Osteoblast (primary cell): ENCODE measurements around the gene MUC2. TPM values are rescaled to one million over a fixed set of nuclear protein-coding genes. Genes with fewer than 3 reads are reported as not detected.
A peak's percentile ranks its signal among the peaks of the same experiment; 100 is the strongest.

ENCODE experiments used
- DNase-seq: peaks from one replicate; pipeline ENCODE4 v3.0.0; 2011; ENCODE audit warnings: low spot score, mixed read lengths; ENCODE audit not compliant: insufficient read length; ENCODE audit errors: missing footprints
- H2AFZ ChIP-seq: 2 replicates; pipeline ENCODE4 v1.6.0; 2011; ENCODE audit warnings: mild to moderate bottlenecking, low read length
- H3K27ac ChIP-seq: 2 replicates; pipeline ENCODE4 v1.5.1; 2011; ENCODE audit warnings: mild to moderate bottlenecking, low read depth, low read length, moderate library complexity
- H3K27me3 ChIP-seq: 2 replicates; pipeline ENCODE4 v1.6.0; 2012; ENCODE audit warnings: mild to moderate bottlenecking, control low read depth, inconsistent platforms, low read length, moderate library complexity; ENCODE audit not compliant: insufficient read depth
- H3K36me3 ChIP-seq: 2 replicates; pipeline ENCODE4 v1.5.1; 2011; ENCODE audit warnings: mild to moderate bottlenecking, low read length, control low read depth, moderate library complexity; ENCODE audit not compliant: insufficient read depth
- H3K4me1 ChIP-seq: 2 replicates; pipeline ENCODE4 v1.5.1; 2011; ENCODE audit warnings: mild to moderate bottlenecking, low read length, control low read depth, moderate library complexity; ENCODE audit not compliant: insufficient read depth
- H3K4me2 ChIP-seq: 2 replicates; pipeline ENCODE4 v1.6.0; 2011; ENCODE audit warnings: mild to moderate bottlenecking, low read length; ENCODE audit not compliant: insufficient read depth
- H3K4me3 ChIP-seq: fragments of 200-600 bp; sonication (generic); 3 replicates; pipeline ENCODE4 v1.5.1; 2012; ENCODE audit warnings: mild to moderate bottlenecking, low read length, inconsistent platforms; ENCODE audit not compliant: insufficient read depth
- H3K79me2 ChIP-seq: 2 replicates; pipeline ENCODE4 v1.6.0; 2012; ENCODE audit warnings: mild to moderate bottlenecking, low read length, control low read depth, inconsistent platforms; ENCODE audit not compliant: insufficient read depth
- H3K9me3 ChIP-seq: 2 replicates; pipeline ENCODE4 v1.5.1; 2011; ENCODE audit warnings: low read depth, low read length, control low read depth
- H4K20me1 ChIP-seq: 2 replicates; pipeline ENCODE4 v1.6.0; 2012; ENCODE audit warnings: mild to moderate bottlenecking, low read length, control low read depth; ENCODE audit not compliant: insufficient read depth
- CTCF ChIP-seq: IDR thresholded peaks from 2 replicates; pipeline ENCODE4 v1.5.1; 2011; ENCODE audit warnings: mild to moderate bottlenecking, low read depth, low read length, moderate library complexity; ENCODE audit errors: extremely low read depth
- total RNA-seq: library from RNA; depleted of rRNA; stranded (reverse); fragments of >200 nt; gene quantifications from 2 replicates; pipeline ENCODE4 v1.2.3, GENCODE V29; 2012

MUC2 gene
- total RNA-seq, 1 donor: not detected

DNA sequence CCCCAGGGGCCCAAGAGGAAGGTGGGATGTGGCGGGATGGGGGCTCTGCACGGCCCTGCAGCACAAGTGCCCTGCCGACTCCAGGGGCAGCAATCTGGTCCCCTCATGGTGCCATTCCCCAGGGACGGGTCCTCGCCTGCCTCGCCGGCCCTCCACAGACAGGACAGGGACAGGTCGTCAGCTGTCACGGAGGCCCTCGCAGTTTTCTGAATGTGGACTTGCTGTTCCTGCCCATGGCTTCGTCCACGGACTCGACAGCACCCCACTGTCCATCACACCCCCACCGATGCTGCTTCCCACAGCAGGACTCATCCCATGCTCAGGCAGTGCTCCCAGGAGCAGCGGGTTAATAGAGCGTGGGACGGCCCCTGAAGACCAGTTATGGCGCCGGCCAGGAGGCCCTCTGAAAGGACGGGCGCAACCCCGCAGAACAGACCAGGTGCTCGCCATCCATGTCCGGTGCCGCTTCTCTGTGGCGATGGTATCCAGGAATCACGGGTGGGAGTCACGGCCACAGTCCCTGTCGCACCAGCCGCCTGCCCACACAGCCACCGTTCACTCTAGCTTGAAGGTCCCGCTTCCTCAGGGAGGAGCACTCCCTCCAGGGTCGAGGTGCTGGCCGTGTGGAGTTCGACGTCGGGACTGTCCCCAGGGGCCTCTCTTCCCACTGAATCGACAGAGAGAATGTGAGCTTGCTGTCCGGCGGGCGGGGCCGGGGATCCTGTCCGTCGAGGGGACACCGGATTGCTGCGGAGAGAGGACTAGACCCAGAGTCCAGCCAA lies 18.5 kb upstream of the MUC2 start:
- Histone ChIP-seq H3K4me2 (no peak overlapping the region), H3K9me3 (no peaks in the 10 kb centered on the region), H3K36me3 (no peaks in the 10 kb centered on the region), H2AFZ (no peak overlapping the region), H3K4me3 (no peak overlapping the region), H3K79me2 (no peaks in the 10 kb centered on the region), H3K4me1 (peaks cover 10% of the 10 kb centered on the region), H4K20me1 (no peaks in the 10 kb centered on the region), H3K27me3 (peaks cover 3% of the 10 kb centered on the region), H3K27ac (no peak overlapping the region)
- peak; percentile 70 for DNase-seq
- no peak for TF ChIP-seq CTCF

DNA sequence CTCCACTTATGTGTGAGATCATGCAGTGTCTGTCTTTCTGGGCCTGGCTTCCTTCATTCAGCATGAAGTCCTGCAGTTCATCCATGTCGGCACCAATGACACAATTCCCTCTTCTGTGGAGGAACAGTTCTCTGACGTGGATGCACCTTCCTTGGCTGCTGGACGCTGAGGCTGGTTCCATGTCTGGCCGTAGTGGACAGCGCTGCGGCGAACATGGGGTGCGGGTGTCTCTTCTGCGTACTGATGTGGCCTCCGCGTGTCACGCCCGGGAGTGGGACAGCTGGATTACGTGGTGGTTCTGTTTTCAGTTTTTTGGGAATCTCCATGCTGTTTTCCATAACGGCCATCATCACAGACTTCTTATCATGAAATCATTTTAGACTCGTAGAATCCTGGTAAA lies 16.9 kb upstream of the MUC2 start:
- no peak overlapping the region for H3K27ac ChIP-seq
- TF ChIP-seq CTCF: no peak
- H3K4me1 ChIP-seq: peaks cover 10% of the 10 kb centered on the region
- no peaks in the 10 kb centered on the region for H4K20me1 ChIP-seq
- no peak overlapping the region for H3K4me3 ChIP-seq
- DNase-seq: peak; percentile 76
- H3K27me3 ChIP-seq: peaks cover 3% of the 10 kb centered on the region
- no peaks in the 10 kb centered on the region for H3K9me3 ChIP-seq
- no peak overlapping the region for H2AFZ ChIP-seq
- H3K4me2 ChIP-seq: no peak overlapping the region
- H3K79me2 ChIP-seq: no peaks in the 10 kb centered on the region
- H3K36me3 ChIP-seq: no peaks in the 10 kb centered on the region

- DNase-seq: peak; percentile 36
- no peaks in the 10 kb centered on the region for H4K20me1 ChIP-seq
- no peaks in the 10 kb centered on the region for H3K27me3 ChIP-seq
Observed at GRCh38 chr11:1059759-1060158, 14.9 kb upstream of the MUC2 start.

More at GRCh38 chr11:1059759-1060158, 14.9 kb upstream of the MUC2 start:
- H3K79me2 ChIP-seq: no peaks in the 10 kb centered on the region
- no peak for TF ChIP-seq CTCF
- no peak overlapping the region for H3K4me2 ChIP-seq
- H3K27ac ChIP-seq: no peak overlapping the region
- no peak overlapping the region for H2AFZ ChIP-seq
- H3K4me3 ChIP-seq: no peak overlapping the region
- H3K4me1 ChIP-seq: peaks cover 10% of the 10 kb centered on the region
- H3K9me3 ChIP-seq: no peaks in the 10 kb centered on the region
- H3K36me3 ChIP-seq: no peaks in the 10 kb centered on the region
